GM23248 (cell line): ENCODE data around the gene APEH.

Experiments
- EZH2 ChIP-seq: fragments of 200-600 bp; sonication (generic); IDR thresholded peaks from 2 replicates; pipeline ENCODE4 v1.6.1; 2018; ENCODE audit warnings: antibody characterized with exemption, mild to moderate bottlenecking; ENCODE audit not compliant: insufficient read depth, poor library complexity, severe bottlenecking
- EZH2phosphoT487 ChIP-seq: fragments of 200-600 bp; sonication (generic); IDR thresholded peaks from 2 replicates; pipeline ENCODE4 v1.6.1; 2018; ENCODE audit warnings: antibody characterized with exemption, moderate library complexity, mild to moderate bottlenecking, low read depth; ENCODE audit not compliant: insufficient read depth

- TF ChIP-seq EZH2: no peak
- no peak for TF ChIP-seq EZH2phosphoT487
Measured at GRCh38 chr3:49662021-49662420, 12.1 kb upstream of the APEH start.
